ENCODE measurements around the gene OR52E4. TPM values are rescaled to one million over a fixed set of nuclear protein-coding genes. Genes with fewer than 3 reads are reported as not detected.

Gene OR52E4
- total RNA-seq (2014; rRNA removed; shearing (Covaris generic)) (not detected in 2 replicates), total RNA-seq (2022) (not detected in 2 replicates), Bru-seq, nascent RNA (not detected), BruChase-seq, experiment 1, labeled RNA remaining after a 6-hour chase (not detected), BruChase-seq, experiment 2, labeled RNA remaining after a 2-hour chase (not detected)
- long read RNA-seq = 0 reads

GRCh38 chr11:5880329-5880728, at the start of gene OR52E4:
Gene OR52E4, plus strand, starts transcription at chr11:5880629. Its CDS starts 3,664 bp downstream, at chr11:5884293.
- Histone ChIP-seq H3K4me2 (ENCODE audit: low read length) (no peak within 1 kb of the TSS), H3K9me2 (ENCODE audit: insufficient read depth, low read length) (no peaks in the 10 kb centered on the region), H3K79me2 (ENCODE audit: insufficient read depth, low read depth, low read length) (no peaks in the 10 kb centered on the region), H3K9me3 (ENCODE audit: low read length) (no peaks in the 10 kb centered on the region), H3K27ac (ENCODE audit: low read depth, low read length, poor library complexity, severe bottlenecking) (no peak within 1 kb of the TSS), H3K36me3 (ENCODE audit: insufficient read depth, low read length) (no peaks in the 10 kb centered on the region), H2AFZ (ENCODE audit: low read length) (no peak within 1 kb of the TSS), H3K4me3 (ENCODE audit: low read depth, low read length, poor library complexity, severe bottlenecking) (no peak within 1 kb of the TSS), H3K4me1 (ENCODE audit: insufficient read depth, low read length, poor library complexity, severe bottlenecking) (no peaks in the 10 kb centered on the region), H4K20me1 (ENCODE audit: insufficient read depth, low read length) (no peaks in the 10 kb centered on the region)
- no peak for DNase-seq (ENCODE audit: low spot score)
- CTCF ChIA-PET (ENCODE audit: unreplicated experiment) = no interaction called here
- TF ChIP-seq EZH2phosphoT487 (IDR thresholded peaks at IDR 0.05; ENCODE audit: borderline replicate concordance, low read depth, low read length) = no peak
- no peak for TF ChIP-seq CTCF (conservative IDR thresholded peaks at IDR 0.05; ENCODE audit: low read length)
- intact Hi-C loops (cut with micrococcal nuclease; ENCODE audit: unreplicated experiment) = no loop called here
- POLR2A ChIA-PET = no interaction called here
- no TSS peak for BruUV-seq (replicated peaks)

- Histone ChIP-seq H3K4me3 (ENCODE audit: low read depth, low read length, poor library complexity, severe bottlenecking) (no peak overlapping the region), H3K4me1 (ENCODE audit: insufficient read depth, low read length, poor library complexity, severe bottlenecking) (no peaks in the 10 kb centered on the region), H3K79me2 (ENCODE audit: insufficient read depth, low read depth, low read length) (no peaks in the 10 kb centered on the region), H3K9me3 (ENCODE audit: low read length) (no peaks in the 10 kb centered on the region), H3K4me2 (ENCODE audit: low read length) (no peak overlapping the region), H3K36me3 (ENCODE audit: insufficient read depth, low read length) (no peaks in the 10 kb centered on the region), H4K20me1 (ENCODE audit: insufficient read depth, low read length) (no peaks in the 10 kb centered on the region), H3K27ac (ENCODE audit: low read depth, low read length, poor library complexity, severe bottlenecking) (no peak overlapping the region), H2AFZ (ENCODE audit: low read length) (no peak overlapping the region), H3K9me2 (ENCODE audit: insufficient read depth, low read length) (no peaks in the 10 kb centered on the region)
- no peak for DNase-seq (ENCODE audit: low spot score)
- TF ChIP-seq EZH2phosphoT487 (IDR thresholded peaks at IDR 0.05; ENCODE audit: borderline replicate concordance, low read depth, low read length) = no peak
- no peak for TF ChIP-seq CTCF (conservative IDR thresholded peaks at IDR 0.05; ENCODE audit: low read length)
- POLR2A ChIA-PET = no interaction called here
- intact Hi-C loops (cut with micrococcal nuclease; ENCODE audit: unreplicated experiment) = no loop called here
- CTCF ChIA-PET (ENCODE audit: unreplicated experiment) = no interaction called here
- no TSS peak for BruUV-seq (replicated peaks)
Observed at GRCh38 chr11:5831196-5831829, 49.1 kb upstream of the OR52E4 start.

- no peaks in the 10 kb centered on the region for H4K20me1 ChIP-seq (ENCODE audit: insufficient read depth, low read length)
- no peak overlapping the region for H3K4me2 ChIP-seq (ENCODE audit: low read length)
- no peaks in the 10 kb centered on the region for H3K9me2 ChIP-seq (ENCODE audit: insufficient read depth, low read length)
- no peak overlapping the region for H2AFZ ChIP-seq (ENCODE audit: low read length)
- CTCF ChIA-PET (ENCODE audit: unreplicated experiment) = no interaction called here
- no peak for DNase-seq (ENCODE audit: low spot score)
- H3K4me3 ChIP-seq (ENCODE audit: low read depth, low read length, poor library complexity, severe bottlenecking) = no peak overlapping the region
- H3K9me3 ChIP-seq (ENCODE audit: low read length) = no peaks in the 10 kb centered on the region
- BruUV-seq (replicated peaks) = no TSS peak
- no peak overlapping the region for H3K27ac ChIP-seq (ENCODE audit: low read depth, low read length, poor library complexity, severe bottlenecking)
- H3K36me3 ChIP-seq (ENCODE audit: insufficient read depth, low read length) = no peaks in the 10 kb centered on the region
- TF ChIP-seq EZH2phosphoT487 (IDR thresholded peaks at IDR 0.05; ENCODE audit: borderline replicate concordance, low read depth, low read length) (no peak), CTCF (conservative IDR thresholded peaks at IDR 0.05; ENCODE audit: low read length) (no peak)
- H3K79me2 ChIP-seq (ENCODE audit: insufficient read depth, low read depth, low read length) = no peaks in the 10 kb centered on the region
- H3K4me1 ChIP-seq (ENCODE audit: insufficient read depth, low read length, poor library complexity, severe bottlenecking) = no peaks in the 10 kb centered on the region
- POLR2A ChIA-PET = interaction anchor here (0.7 kb wide), 1 partner anchor 744 kb away, joined by 3 read pairs; no protein-coding TSS in a partner anchor
- intact Hi-C loops (cut with micrococcal nuclease; ENCODE audit: unreplicated experiment) = no loop called here
Observed at GRCh38 chr11:5833446-5833845, 47.0 kb upstream of the OR52E4 start.

All from OCI-LY7 (cell line).